ENCODE data around the gene ZNF672.
"Not testable (repeated sequence)": the region's sequence is repeated elsewhere in the genome, so short reads cannot be mapped to it uniquely, and the experiment has no call there.

ZNF672 gene

DNA sequence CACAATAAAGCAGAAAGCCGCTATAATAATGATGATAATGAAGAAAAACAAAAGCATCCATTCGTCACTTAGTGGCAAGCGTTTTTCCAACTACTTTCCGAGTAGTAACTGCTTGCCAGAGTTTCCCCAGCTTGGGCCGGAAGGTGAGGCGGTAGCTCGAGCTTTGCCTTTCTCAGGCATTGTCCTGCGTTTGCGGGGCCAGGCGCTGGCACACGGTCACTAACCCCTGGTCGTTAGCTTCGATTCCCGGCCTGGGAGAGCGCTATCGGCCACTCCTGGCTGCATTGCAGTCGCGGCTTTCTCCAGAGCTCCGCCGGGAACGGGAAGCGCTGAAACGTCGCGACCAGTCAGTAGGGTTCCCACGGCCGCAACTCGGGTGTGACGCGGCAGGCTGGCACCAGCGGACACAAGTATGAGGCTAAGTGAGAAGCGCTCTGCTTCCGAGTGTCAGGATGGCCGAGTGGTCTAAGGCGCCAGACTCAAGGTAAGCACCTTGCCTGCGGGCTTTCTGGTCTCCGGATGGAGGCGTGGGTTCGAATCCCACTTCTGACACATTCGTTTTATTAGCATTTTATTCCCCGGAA, 35.5 kb downstream of the ZNF672 start:
- intact Hi-C loops (cut with DNase I): no loop called here
- peak; percentile 94 to 99 (median 96) for DNase-seq

DNA sequence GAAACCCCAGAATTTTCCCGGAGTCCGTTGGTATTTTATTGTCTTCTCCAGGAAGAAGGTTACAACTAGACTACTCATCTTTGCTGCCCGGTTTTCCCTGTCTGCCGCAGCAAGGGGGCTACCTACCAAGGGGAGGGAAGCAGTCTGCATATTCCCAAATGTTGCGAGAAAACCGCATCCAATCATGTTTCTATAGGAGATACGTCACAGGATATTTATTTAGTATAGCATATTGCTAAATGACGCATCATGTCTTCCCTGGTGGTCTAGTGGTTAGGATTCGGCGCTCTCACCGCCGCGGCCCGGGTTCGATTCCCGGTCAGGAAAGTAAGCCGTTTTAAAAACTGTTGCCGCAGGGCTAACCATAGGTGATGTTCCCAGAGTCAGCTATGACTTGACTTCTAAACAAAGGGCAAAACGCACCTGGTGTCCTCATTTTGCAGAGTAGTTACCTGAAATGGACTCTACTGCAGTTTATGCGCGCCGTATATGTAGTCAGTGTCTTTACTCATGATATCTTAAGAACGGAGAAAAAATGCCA, 36.0 kb downstream of the ZNF672 start:
- DNase-seq: peak; percentile 52 to 96 (median 73)
- intact Hi-C loops (cut with DNase I): no loop called here

DNA sequence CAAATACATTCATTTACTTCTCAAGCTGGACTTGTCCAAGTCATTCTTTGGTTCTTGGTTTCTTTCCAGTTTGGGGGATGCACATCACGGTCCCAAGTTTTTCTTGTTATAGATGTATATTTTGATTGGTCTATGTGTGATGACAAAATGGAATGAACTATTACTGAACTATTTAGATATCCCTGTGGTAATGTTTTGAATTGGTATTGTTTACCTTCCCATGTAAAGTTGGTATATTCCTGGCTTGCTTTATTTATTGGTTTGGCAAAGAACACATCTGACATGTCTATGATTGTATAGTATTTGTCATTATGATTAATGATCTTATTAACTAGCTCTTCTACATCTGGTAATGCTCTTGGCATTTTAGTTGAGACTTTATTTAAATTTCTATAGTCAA, 43.2 kb downstream of the ZNF672 start:
- intact Hi-C loops (cut with DNase I): no loop called here
- no peak for DNase-seq

DNA sequence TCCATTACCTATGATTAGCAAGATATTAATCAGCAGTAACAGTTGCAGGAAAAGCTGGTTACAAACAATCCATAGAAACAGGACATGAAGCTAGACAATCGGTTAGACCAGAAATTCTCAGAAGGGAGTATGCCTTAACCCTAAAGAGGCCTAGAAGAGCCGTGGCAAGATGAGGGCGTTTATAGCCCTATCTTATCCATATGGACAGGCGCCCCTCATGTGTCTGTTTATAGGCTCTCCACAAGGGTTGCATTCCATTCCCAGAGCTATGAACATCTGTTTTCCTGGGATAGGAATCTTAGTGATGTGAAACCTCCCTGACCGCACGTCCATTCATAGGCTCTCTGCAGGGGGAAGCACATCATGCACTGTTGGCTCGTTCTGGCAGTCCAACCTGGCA, 44.4 kb downstream of the ZNF672 start:
- intact Hi-C loops (cut with DNase I); DNase-seq: not testable (repeated sequence)

DNA sequence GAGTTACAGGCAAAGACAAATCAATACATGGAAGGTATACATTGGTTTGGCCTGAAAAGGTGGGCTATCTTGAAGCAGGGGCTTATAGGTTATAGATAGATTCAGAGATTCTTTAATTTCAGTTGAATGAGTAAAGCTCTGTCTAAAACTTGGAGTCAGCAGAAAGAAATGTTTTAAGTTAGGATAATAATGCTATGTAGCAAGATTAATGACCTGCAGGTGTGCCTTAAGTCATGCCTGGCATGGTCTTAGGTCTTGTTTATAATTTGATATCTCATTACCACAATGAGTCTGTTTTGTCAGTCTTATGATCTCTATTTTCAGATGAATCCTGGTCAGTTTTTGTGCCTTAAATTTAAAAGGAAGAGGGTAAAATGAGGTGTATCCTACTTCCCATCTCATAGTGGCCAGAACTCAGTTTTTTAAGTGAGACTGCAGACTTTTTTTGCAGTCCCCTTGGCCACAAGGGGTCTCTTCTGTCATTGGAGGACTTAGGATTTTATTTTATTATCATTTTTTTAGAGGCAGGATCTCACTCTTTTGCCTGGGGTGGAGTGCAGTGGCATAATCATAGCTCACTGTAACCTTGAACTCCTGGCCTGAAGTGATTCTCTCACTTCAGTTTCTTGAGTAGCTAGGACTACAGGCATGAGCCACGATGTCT, 46.7 kb downstream of the ZNF672 start:
- intact Hi-C loops (cut with DNase I): no loop called here

DNA sequence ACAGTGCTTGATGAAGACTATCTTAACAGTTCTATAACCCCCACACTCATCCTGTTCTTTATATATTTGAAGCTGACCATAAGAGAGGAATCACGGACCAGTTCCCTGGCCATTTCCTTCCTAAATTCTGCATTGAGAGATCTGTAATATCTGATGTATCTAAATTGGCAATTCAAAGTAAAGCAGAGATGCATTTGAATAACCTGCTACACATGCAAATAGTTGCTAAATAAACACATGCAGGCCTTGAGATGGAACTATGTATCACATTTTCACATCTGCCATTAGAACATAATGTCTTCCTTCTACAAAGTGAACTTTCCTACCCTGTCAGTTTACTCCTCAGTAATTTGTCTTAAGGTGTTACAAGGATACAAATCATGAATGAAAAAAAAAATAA, 47.6 kb downstream of the ZNF672 start:
- intact Hi-C loops (cut with DNase I): no loop called here
- no peak for DNase-seq

More for the DNA sequence above, 46.7 kb downstream of the ZNF672 start:
- no peak for DNase-seq

DNA sequence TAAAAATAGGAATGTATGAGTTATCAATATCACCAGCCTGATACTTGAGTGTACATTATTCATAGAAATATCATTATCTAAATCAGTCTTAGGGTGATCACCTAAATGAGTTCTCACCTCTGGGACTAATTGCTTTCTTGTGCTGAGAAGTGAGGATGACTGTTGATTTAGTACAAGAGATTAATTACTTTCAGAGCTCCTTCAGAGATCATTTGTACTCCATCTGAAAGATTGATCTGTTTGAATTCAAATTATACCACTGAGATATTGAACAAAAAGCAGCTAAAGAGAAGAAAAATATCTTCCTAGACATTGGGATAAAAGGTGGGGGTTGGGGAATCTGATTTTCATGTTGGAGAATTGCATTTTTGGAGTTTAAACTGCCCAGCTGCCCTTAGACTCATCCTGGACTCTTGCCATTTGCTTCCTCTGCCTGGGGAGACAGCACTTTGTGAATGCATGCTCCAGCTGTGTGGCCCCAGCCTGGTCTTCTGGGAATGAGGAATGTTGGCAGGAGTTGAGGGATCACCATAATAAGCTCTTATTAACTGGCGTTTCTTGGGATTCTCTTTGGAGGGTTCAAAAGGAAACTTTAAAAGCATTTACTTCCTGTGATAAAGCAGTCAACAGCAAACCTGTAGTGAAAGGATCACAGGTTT, 48.3 kb downstream of the ZNF672 start:
- intact Hi-C loops (cut with DNase I): no loop called here
- DNase-seq: no peak

DNA sequence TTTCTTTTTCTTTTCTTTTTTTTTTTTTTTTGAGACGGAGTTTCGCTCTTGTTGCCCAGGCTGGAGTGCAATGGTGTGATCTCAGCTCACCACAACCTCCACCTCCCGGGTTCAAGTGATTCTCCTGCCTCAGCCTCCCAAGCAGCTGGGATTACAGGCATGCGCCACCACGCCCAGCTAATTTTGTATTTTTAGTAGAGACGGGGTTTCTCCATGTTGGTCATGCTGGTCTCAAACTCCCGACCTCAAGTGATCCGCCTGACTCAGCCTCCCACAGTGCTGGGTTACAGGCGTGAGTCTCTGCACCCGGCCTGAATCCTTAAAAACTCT, 51.9 kb downstream of the ZNF672 start:
- DNase-seq; intact Hi-C loops (cut with DNase I): not testable (repeated sequence)

DNA sequence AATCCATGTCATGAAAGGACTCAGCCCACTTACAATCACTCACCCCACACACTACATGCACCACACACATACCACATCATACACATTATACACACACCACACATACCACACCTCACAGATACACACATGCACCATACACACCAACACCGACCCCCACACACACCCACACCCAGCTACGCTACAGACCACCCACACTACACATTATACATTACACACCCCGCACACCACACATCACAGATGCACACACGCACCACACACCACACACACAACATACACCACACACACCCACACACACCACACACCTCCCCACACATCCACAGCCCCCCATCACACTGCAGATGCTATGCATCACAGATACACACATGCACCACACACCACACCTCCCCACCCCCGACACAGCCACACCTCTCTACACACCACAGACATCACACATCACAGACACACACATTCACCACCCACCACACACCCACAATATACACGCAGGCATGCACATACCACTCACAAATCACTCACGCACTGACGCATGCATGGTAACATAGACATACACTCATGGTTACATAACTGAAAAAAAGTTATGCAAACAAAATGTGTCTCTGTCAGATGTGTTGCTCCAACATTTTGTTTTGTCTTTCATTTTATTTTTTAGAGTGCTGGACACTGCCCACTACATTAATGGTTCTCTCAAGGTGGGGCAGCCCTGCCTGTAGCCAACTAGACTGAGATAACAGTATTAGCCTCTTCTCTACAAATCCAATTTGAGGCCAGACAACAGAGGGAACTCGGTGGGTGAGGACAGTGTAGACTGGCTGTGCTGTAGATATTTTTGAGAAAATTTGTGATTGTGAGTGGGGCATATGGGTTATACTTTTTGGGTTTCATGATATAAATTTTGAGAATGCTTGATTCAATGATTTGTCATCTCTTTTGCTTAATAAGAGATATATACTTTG, 52.8 kb downstream of the ZNF672 start:
- intact Hi-C loops (cut with DNase I): no loop called here

DNA sequence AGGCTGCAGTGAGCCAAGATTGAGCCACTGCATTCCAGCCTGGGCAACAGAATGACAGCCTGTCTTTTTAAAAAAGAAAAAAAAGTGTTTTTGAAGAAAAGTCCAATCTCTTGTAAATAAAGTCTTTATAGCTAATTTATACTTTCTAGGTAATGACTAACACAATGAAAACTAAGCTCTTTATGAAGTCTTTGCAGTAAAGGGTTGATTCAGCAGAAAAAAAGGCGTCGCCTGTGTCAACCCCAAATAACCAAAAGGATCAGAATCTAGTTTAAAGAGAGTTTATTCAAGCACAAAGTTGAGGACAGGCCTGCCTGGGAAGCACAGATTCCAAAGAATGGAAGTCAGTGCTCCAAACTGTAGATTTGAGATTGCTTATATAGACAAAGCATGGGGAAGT, 53.7 kb downstream of the ZNF672 start:
- no peak for DNase-seq

More for the DNA sequence above, 52.8 kb downstream of the ZNF672 start:
- DNase-seq: no peak

DNA sequence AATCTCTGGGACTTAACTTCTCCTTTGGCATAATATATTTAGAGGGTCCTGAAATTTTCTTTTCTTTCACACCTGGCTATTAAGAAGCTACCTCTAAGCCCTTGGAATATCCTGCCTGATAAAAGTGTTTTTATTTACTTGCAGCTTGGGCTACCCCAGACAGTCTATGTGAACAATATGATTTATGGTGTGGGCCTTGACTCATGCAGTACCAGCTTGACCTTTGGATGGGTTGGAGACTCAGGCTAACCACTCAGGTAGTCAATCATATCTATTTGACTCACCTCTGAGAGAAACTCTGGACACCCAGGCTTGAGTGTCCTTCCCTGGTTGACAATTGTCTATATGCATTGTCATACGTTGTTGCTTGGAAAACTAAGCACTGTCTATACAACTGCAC, 54.6 kb downstream of the ZNF672 start:
- no peak for DNase-seq
- intact Hi-C loops (cut with DNase I): no loop called here

More for the DNA sequence above, 53.7 kb downstream of the ZNF672 start:
- intact Hi-C loops (cut with DNase I): no loop called here

DNA sequence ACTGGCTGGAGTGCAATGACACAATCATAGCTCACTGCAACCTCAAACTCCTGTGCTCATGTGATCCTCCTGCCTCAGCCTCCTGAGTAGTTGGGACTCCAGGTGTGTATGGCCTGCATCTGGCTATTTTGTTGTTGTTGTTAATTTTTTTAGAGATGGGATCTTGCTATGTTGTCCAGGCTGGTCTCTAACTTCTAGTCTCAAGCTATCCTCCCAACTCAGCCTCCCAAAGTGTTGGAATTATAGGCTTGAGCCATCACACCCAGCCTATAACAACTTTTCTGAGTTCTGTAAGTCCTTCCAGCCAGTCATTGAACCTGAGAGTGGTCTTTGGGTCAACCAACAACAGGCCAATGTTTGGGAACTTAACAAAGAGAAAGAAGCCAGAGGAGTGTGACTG, 56.8 kb downstream of the ZNF672 start:
- intact Hi-C loops (cut with DNase I): no loop called here
- DNase-seq: no peak

DNA sequence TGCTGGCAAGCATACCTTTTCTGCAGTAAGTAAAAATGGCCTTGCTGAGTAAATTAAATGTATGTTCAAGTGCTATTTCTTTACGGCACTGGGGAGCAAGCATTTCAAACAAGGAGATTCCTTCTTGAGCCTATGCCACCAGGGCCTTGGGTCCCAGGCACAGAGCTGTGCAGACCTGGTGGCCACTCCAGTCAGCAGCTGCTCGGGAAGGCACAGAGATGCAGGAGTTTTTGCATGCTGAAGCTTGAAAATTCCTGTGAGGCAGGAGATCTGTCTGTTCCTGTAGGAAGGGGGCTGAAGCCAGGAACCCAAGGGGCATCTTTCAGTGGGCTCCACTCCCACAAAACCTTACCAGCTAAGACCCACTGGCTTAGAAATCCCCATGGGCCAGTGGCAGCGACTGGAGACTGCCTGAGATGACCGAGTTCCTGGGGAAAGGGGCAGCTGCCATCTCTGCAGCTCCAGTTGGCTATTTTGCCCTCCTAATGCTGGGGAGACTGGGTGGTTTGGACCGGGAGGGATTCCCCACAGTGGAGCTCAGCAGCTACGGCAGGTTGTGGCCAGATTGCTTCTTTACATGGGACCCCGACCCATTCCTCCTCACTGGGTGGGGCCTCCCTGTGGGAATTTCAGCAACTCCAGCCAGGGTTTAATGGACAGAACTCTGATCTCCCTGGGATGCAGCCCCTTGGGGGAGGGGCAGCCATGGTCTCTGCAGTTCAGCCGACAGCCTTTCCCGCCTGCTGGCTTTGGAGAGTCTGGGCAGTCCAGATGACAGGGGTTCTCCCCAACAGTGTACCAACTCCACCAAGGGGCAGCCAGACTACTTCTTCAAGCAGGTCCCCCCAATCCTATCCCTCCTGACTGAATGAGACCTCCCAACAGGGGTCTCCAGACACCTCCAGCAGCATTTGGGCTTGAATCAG, 59.7 kb downstream of the ZNF672 start:
- no peak for DNase-seq
- intact Hi-C loops (cut with DNase I): no loop called here

Data from posterior cingulate gyrus (tissue), 11 donors.